ENCODE data around the gene KCNMB4.

The KCNMB4 gene

GRCh38 chr12:70443062-70443673 lies 77.1 kb downstream of the KCNMB4 start:
- TF ChIP-seq REST (IDR thresholded peaks at IDR 0.05; ENCODE audit: insufficient replicate concordance, low read depth) (no peak), GABPA (IDR thresholded peaks at IDR 0.05; ENCODE audit: low read depth) (no peak), POLR2AphosphoS5 (IDR thresholded peaks at IDR 0.05; ENCODE audit: low read depth) (no peak)
- TF ChIP-seq, protein P1, sequence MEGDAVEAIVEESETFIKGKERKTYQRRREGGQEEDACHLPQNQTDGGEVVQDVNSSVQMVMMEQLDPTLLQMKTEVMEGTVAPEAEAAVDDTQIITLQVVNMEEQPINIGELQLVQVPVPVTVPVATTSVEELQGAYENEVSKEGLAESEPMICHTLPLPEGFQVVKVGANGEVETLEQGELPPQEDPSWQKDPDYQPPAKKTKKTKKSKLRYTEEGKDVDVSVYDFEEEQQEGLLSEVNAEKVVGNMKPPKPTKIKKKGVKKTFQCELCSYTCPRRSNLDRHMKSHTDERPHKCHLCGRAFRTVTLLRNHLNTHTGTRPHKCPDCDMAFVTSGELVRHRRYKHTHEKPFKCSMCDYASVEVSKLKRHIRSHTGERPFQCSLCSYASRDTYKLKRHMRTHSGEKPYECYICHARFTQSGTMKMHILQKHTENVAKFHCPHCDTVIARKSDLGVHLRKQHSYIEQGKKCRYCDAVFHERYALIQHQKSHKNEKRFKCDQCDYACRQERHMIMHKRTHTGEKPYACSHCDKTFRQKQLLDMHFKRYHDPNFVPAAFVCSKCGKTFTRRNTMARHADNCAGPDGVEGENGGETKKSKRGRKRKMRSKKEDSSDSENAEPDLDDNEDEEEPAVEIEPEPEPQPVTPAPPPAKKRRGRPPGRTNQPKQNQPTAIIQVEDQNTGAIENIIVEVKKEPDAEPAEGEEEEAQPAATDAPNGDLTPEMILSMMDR (IDR thresholded peaks at IDR 0.05; ENCODE audit: insufficient read depth, low read length): no peak
- Histone ChIP-seq H3K4me3 (replicated peaks; ENCODE audit: insufficient read depth, low read length) (no peak overlapping the region), H3K27me3 (ENCODE audit: insufficient read depth, poor library complexity, severe bottlenecking) (no peaks in the 10 kb centered on the region), H3K27ac (replicated peaks) (no peak overlapping the region)
- no peak for DNase-seq (ENCODE audit: low read depth in 1 of 2, low spot score in 1 of 2)

DNA sequence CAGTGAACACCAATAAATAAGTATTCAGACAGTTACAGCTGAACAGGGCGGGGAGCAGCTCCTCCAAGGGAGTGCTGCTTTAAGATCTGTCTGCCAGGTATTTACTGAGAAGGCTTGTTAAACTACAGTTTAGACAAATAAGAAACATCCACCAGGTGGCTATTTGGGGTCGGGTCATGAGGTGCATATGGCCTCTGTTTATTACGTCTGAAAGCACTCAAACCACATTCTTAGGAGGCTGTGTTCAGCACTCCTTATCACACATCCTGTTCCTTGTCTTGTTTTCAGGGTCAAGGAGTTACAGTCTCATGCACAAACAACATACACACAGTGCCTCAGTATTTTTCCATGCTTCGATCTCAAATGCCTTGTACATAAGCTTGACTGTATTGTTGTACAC lies 78.8 kb downstream of the KCNMB4 start:
- H3K4me3 ChIP-seq (replicated peaks; ENCODE audit: insufficient read depth, low read length): no peak overlapping the region
- H3K27me3 ChIP-seq (ENCODE audit: insufficient read depth, poor library complexity, severe bottlenecking): no peaks in the 10 kb centered on the region
- no peak for DNase-seq (ENCODE audit: low read depth in 1 of 2, low spot score in 1 of 2)
- no peak overlapping the region for H3K27ac ChIP-seq (replicated peaks)
- TF ChIP-seq GABPA (IDR thresholded peaks at IDR 0.05; ENCODE audit: low read depth) (no peak), POLR2AphosphoS5 (IDR thresholded peaks at IDR 0.05; ENCODE audit: low read depth) (no peak), SPI1 (IDR thresholded peaks at IDR 0.05; ENCODE audit: borderline replicate concordance, low read depth) (no peak)
- TF ChIP-seq, protein P1 (IDR thresholded peaks at IDR 0.05; ENCODE audit: insufficient read depth, low read length): no peak

DNA sequence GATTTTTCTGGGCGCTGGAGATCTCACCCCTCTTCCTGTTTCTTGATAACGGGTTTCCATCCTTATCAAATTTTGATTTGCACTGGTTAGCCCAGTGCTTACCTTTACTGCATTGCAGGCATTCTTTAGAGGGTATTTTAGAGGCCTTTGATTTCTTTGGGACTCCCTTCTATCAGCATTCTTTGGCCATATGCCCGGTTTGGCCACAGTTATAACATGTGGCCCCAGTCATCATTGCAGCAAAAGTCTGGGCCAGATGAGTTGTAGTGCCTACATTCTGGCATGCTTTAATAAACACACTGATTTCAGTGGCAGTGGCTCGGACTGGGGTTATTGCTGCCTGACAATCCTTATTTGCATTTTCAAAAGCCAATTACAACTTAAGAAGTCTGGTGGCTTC lies 82.3 kb downstream of the KCNMB4 start:
- Histone ChIP-seq H3K27me3 (ENCODE audit: insufficient read depth, poor library complexity, severe bottlenecking) (no peaks in the 10 kb centered on the region), H3K4me3 (replicated peaks; ENCODE audit: insufficient read depth, low read length) (no peak overlapping the region), H3K27ac (replicated peaks) (no peak overlapping the region)
- DNase-seq (ENCODE audit: low read depth in 1 of 2, low spot score in 1 of 2): no peak
- TF ChIP-seq REST (IDR thresholded peaks at IDR 0.05; ENCODE audit: insufficient replicate concordance, low read depth) (no peak), GABPA (IDR thresholded peaks at IDR 0.05; ENCODE audit: low read depth) (no peak), SPI1 (IDR thresholded peaks at IDR 0.05; ENCODE audit: borderline replicate concordance, low read depth) (no peak), POLR2AphosphoS5 (IDR thresholded peaks at IDR 0.05; ENCODE audit: low read depth) (no peak)
- TF ChIP-seq, protein P1 (IDR thresholded peaks at IDR 0.05; ENCODE audit: insufficient read depth, low read length): no peak

Data from HL-60 (cell line).